ENCODE results near the gene SEMA4D. TPM values are rescaled to one million over a fixed set of nuclear protein-coding genes. Genes with fewer than 3 reads are reported as not detected.

SEMA4D gene
- polyA plus RNA-seq, 1 donor from 2014 or later = 34.0 TPM

DNA sequence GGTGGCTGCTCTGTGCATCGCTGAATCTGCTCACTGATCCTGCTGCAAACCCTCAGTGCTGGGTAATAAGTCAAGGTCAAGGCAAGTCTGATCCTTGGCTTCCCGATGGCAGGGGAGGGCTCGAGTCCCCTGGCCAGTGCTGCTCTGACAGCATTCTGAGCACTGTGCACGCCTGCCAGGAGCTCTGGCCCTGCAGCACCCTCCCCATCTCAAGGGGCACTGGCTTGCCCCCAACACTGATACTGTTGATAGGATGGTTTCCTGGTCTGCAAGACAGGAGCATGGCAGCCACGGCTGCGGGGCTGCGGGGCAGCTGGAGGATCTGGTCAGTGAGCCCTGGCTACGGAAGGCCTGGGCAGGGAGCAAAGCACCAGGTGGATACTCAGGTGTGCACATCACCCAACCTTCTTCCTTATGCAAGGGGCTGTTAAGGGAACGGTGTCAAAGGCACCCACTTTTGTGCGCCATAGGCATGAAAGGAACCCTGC is 107.8 kb downstream of the SEMA4D start:
- Histone ChIP-seq H3K79me2 (replicated peaks; ENCODE audit: insufficient read depth, low read length) (no peaks in the 10 kb centered on the region), H3K4me3 (ENCODE audit: low read length) (no peak overlapping the region), H4K20me1 (ENCODE audit: insufficient read depth) (no peaks in the 10 kb centered on the region), H3K27me3 (ENCODE audit: insufficient read depth, low read depth, low read length) (no peaks in the 10 kb centered on the region), H2AFZ (ENCODE audit: low read depth, low read length) (no peak overlapping the region), H3F3A (ENCODE audit: insufficient read depth, low read length, poor library complexity, severe bottlenecking) (no peaks in the 10 kb centered on the region), H3K9me2 (ENCODE audit: insufficient read depth, low read length) (no peaks in the 10 kb centered on the region), H3K4me2 (ENCODE audit: low read length) (no peak overlapping the region), H3K9ac (ENCODE audit: low read length) (no peak overlapping the region), H3K9me3 (ENCODE audit: low read length) (no peaks in the 10 kb centered on the region), H3K36me3 (ENCODE audit: insufficient read depth, low read length) (peaks cover 14% of the 10 kb centered on the region), H3K27ac (ENCODE audit: low read length) (no peak overlapping the region)
- TF ChIP-seq EP300 (conservative IDR thresholded peaks at IDR 0.05; ENCODE audit: poor library complexity, severe bottlenecking) (no peak), POLR2AphosphoS5 (IDR thresholded peaks at IDR 0.05) (no peak), EZH2 (IDR thresholded peaks at IDR 0.05; ENCODE audit: borderline replicate concordance, insufficient read depth, low read length, poor library complexity, severe bottlenecking) (no peak)
- TF ChIP-seq, protein P1, sequence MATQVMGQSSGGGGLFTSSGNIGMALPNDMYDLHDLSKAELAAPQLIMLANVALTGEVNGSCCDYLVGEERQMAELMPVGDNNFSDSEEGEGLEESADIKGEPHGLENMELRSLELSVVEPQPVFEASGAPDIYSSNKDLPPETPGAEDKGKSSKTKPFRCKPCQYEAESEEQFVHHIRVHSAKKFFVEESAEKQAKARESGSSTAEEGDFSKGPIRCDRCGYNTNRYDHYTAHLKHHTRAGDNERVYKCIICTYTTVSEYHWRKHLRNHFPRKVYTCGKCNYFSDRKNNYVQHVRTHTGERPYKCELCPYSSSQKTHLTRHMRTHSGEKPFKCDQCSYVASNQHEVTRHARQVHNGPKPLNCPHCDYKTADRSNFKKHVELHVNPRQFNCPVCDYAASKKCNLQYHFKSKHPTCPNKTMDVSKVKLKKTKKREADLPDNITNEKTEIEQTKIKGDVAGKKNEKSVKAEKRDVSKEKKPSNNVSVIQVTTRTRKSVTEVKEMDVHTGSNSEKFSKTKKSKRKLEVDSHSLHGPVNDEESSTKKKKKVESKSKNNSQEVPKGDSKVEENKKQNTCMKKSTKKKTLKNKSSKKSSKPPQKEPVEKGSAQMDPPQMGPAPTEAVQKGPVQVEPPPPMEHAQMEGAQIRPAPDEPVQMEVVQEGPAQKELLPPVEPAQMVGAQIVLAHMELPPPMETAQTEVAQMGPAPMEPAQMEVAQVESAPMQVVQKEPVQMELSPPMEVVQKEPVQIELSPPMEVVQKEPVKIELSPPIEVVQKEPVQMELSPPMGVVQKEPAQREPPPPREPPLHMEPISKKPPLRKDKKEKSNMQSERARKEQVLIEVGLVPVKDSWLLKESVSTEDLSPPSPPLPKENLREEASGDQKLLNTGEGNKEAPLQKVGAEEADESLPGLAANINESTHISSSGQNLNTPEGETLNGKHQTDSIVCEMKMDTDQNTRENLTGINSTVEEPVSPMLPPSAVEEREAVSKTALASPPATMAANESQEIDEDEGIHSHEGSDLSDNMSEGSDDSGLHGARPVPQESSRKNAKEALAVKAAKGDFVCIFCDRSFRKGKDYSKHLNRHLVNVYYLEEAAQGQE (IDR thresholded peaks at IDR 0.05; ENCODE audit: borderline replicate concordance) = no peak
- TF ChIP-seq, protein P2, sequence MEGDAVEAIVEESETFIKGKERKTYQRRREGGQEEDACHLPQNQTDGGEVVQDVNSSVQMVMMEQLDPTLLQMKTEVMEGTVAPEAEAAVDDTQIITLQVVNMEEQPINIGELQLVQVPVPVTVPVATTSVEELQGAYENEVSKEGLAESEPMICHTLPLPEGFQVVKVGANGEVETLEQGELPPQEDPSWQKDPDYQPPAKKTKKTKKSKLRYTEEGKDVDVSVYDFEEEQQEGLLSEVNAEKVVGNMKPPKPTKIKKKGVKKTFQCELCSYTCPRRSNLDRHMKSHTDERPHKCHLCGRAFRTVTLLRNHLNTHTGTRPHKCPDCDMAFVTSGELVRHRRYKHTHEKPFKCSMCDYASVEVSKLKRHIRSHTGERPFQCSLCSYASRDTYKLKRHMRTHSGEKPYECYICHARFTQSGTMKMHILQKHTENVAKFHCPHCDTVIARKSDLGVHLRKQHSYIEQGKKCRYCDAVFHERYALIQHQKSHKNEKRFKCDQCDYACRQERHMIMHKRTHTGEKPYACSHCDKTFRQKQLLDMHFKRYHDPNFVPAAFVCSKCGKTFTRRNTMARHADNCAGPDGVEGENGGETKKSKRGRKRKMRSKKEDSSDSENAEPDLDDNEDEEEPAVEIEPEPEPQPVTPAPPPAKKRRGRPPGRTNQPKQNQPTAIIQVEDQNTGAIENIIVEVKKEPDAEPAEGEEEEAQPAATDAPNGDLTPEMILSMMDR (IDR thresholded peaks at IDR 0.05; ENCODE audit: poor library complexity, severe bottlenecking) = no peak

DNA sequence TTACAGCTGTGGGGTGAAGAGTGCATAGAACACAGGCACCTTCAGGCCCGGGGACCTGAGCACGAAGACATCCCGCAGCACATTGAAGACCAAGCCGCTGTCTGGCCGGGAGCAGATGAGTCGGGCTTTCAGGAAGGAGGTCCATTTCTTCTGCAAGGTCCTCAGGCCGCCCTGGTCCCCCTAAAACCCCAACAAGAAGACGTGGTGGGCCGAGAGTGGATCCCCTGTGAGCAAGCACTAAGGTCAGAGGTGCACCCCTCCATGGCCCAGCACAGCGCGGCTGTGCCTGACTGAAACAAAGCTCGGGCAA is 109.1 kb downstream of the SEMA4D start:
- Histone ChIP-seq H3K27me3 (ENCODE audit: insufficient read depth, low read depth, low read length) (no peaks in the 10 kb centered on the region), H3K79me2 (replicated peaks; ENCODE audit: insufficient read depth, low read length) (no peaks in the 10 kb centered on the region), H3K4me2 (ENCODE audit: low read length) (no peak overlapping the region), H3K9ac (ENCODE audit: low read length) (no peak overlapping the region), H3K27ac (ENCODE audit: low read length) (no peak overlapping the region), H4K20me1 (ENCODE audit: insufficient read depth) (no peaks in the 10 kb centered on the region), H2AFZ (ENCODE audit: low read depth, low read length) (no peak overlapping the region), H3K4me3 (ENCODE audit: low read length) (no peak overlapping the region), H3K9me3 (ENCODE audit: low read length) (no peaks in the 10 kb centered on the region), H3K9me2 (ENCODE audit: insufficient read depth, low read length) (no peaks in the 10 kb centered on the region), H3F3A (ENCODE audit: insufficient read depth, low read length, poor library complexity, severe bottlenecking) (no peaks in the 10 kb centered on the region), H3K36me3 (ENCODE audit: insufficient read depth, low read length) (peaks cover 14% of the 10 kb centered on the region)
- no peak for TF ChIP-seq POLR2AphosphoS5 (IDR thresholded peaks at IDR 0.05)
- no peak for TF ChIP-seq EP300 (conservative IDR thresholded peaks at IDR 0.05; ENCODE audit: poor library complexity, severe bottlenecking)
- no peak for TF ChIP-seq SMC3 (conservative IDR thresholded peaks at IDR 0.05; ENCODE audit: poor library complexity)
- TF ChIP-seq, protein P1 (IDR thresholded peaks at IDR 0.05; ENCODE audit: borderline replicate concordance) = no peak
- TF ChIP-seq, protein P2 (IDR thresholded peaks at IDR 0.05; ENCODE audit: poor library complexity, severe bottlenecking) = no peak
- TF ChIP-seq RAD21 (conservative IDR thresholded peaks at IDR 0.05) = no peak
- no peak for TF ChIP-seq MXI1 (conservative IDR thresholded peaks at IDR 0.05; ENCODE audit: poor library complexity, severe bottlenecking)
- TF ChIP-seq TAF1 (IDR thresholded peaks at IDR 0.05; ENCODE audit: low read depth) = no peak
- no peak for TF ChIP-seq EZH2 (IDR thresholded peaks at IDR 0.05; ENCODE audit: borderline replicate concordance, insufficient read depth, low read length, poor library complexity, severe bottlenecking)
